HG03039 (cell line): ENCODE results near the gene THBD.

Experiments
- ATAC-seq: cut with Tn5 transposase; IDR thresholded peaks from one replicate; pipeline ENCODE4 v1.9.1; 2021; ENCODE audit warnings: mild to moderate bottlenecking, moderate library complexity; ENCODE audit not compliant: unreplicated experiment

The THBD gene

DNA sequence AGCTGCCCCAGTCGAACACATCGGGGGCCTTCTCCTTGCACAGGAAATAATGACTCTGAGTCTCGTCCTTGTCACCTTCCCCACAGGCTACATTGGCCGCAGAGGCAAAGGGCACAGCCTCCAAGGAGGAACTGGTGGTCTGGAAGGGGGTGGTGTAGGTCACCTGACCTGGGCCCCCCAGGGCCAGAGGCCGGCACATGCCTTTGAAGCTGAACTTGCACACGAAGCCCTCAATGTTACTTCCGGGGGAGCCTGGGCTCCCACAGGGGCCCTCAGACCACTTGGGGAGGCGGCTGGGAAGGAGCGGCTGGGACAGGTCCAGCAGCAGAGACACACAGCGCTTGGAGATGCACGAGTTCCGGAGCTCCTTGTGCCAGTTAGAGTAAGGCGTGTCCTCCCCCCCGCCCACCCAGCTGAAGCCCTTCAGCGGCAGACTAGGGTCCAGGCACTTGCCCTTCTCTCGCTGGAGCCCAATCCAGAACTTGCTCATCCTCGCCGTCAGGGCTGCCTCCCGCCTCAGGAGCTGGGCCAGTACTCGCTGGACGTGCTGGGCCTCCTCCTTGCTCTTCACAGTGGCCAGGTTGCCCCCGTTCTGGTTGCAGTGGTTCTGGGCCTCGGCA, 36.1 kb upstream of the THBD start:
- no peak for ATAC-seq

DNA sequence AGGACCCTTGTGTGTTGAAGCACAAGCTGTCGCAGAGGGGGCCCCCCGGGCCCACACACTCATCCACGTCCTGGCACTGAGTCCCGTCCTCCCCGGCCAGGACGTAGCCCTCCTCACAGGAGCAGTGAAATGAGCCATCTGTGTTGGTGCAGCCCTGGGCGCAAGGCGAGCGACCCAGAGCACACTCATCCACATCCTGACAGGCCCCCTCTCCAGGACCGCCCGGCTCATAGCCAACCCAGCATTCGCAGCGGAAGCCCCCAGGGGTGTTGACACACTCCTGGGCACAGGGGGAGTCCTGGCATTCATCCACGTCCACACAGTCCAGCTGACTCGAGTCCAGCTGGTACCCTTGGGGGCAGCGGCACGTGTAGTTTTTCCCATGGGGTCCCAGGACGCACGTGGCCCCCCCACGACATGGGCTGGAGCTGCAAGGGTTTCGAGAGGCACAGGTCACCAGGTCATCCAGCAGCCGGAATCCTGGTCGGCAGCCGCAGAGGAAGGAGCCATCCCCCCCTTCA, 35.4 kb upstream of the THBD start:
- ATAC-seq = no peak

DNA sequence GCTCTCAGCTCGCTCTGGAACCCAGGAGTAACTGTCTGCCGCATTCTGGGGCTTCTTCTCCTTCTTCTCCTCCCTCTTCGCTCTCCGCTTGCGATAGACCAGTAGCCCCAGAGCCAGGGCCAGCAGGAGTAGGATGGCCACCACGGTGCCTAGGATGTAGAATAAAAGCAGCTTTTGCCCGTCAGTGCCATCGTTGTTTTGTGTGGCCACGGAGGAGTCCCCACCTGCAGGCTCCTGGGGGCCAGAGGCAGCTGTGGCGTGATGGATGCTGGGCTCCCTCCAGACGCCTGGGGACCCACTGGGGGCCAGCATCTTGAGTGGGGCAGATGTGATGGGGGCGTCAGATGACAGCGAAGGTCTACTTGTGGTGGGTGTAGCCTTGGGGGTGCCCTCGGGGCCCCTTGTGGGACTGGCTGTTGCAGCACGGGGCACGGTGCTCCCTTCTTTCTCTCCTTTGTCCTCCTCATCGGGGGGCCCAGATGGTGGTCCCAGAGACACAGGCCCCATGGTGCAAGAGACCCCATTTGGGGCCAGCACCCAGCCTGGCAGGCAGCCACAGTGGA, 34.9 kb upstream of the THBD start:
- no peak for ATAC-seq

- ATAC-seq = no peak
Measured at GRCh38 chr20:23083553-23084220, 34.2 kb upstream of the THBD start.

DNA sequence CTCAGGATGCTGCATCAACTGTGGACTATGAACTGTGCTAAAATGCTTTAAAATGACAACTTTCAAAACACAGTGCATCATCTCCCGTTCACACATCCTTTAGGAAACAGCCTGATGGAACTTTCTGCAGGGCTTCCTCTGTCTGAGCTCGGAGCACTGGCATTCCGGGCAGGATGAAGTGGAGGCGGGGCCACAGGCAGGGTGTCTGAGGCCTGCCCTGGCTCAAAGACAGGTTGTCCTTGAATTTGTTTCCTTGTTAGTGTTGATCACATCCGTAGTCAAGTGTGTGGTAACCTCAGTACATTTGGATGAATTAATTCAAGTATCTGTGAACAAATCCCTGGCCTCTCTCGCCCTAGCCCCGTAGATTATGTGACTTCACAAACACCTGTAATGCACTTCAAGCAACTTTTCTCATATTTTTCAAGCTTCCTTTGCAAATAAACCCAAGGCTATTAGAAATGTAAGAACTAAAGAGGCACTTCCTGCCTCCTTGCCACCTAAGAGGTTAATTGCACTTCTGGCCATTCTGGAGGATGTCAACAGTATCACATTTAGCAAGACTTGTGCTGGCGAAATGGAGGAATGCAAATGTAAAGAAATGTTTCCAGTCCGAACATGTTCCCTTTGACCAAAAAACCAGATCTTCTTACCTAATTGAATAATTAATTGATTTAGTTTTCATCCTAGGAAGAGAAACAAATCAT, 33.5 kb upstream of the THBD start:
- ATAC-seq = no peak

- no peak for ATAC-seq
Measured at GRCh38 chr20:23081263-23081819, 31.9 kb upstream of the THBD start.

DNA sequence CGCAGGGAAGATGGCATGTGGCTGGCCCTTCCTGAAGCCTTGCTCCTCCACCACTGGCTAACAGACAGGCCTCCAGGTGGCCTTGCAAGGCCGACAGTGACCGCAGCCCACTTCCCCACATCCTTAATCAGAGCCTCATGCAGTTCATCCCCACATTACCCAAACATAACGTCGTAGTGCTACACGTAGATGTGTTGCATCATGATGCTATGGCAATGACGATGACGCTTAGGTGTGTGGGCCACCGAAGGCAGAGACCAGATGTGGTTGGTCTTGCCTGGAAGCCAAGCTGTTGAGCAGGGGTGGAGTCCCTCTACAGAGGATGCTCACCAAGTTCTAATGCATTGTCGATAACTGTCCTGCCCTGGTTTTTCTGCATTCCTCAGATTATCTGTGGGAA, 31.0 kb upstream of the THBD start:
- no peak for ATAC-seq

- no peak for ATAC-seq
Measured at GRCh38 chr20:23079926-23080325, 30.5 kb upstream of the THBD start.

GRCh38 chr20:23079016-23079351, 29.5 kb upstream of the THBD start:
- ATAC-seq = no peak

DNA sequence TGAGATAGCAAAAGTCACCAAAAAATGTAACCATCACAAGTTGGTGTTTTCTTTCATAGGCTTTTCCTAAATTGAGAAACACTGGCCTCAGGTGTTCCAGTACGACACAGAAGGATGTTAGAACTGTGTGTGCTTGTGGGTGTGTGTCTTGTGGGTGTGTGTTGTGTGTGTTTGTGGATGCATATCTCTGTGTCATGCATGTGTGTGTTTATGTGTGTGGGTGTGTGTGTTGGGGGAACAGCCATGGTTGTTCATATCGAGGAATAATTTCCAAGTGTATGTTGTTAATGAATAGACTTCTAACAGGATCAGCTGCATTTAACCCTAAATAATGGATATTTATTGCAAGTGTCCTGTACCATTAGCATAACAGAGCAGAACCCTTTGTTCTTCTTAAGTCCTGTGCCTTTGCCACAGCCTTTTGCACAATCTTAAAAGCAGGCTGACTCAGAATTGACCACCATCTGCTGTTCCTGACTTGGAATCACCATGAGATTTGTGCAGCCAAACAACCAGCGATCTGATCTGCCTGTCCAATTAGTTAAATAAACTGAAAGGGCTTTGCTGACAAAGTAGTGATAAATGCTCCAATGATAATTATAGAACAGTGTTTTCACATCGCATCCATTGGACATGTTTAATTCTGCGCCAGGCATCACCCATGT, 29.0 kb upstream of the THBD start:
- ATAC-seq = no peak

GRCh38 chr20:23077277-23077676, 27.8 kb upstream of the THBD start:
- no peak for ATAC-seq

GRCh38 chr20:23074052-23074451, 24.6 kb upstream of the THBD start:
- no peak for ATAC-seq

DNA sequence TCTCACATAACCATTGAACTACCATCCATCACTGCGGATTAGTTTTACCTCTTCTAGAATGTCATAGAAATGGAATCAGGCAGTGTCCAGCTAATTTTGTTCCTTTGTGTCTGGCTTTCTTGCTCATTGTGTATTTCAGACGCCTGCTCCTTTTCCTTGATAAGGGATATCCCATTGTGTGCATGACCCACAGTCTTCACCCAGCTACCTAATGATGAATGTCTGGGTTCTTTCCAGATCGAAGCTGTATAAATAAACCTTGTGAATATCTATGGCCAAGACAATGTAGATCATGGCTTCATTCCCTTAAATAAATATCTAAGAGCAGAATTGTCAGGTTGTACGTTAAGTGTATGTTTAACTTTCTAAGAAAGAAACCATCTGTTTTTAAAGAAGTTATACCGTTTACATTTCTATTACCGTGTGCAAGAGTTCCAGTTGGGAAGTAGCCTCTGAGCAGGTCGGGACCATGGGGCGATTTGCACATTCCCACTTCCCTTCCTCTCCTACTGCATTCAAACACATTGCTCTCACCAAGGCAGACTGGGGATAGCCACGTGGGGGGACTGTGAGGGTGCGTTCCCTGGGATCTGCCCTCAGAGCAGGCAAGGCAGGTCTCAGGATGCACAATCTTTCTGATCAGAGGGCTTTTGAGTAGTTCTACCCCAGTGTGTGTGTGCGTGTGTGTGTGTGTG, 23.6 kb upstream of the THBD start:
- no peak for ATAC-seq

DNA sequence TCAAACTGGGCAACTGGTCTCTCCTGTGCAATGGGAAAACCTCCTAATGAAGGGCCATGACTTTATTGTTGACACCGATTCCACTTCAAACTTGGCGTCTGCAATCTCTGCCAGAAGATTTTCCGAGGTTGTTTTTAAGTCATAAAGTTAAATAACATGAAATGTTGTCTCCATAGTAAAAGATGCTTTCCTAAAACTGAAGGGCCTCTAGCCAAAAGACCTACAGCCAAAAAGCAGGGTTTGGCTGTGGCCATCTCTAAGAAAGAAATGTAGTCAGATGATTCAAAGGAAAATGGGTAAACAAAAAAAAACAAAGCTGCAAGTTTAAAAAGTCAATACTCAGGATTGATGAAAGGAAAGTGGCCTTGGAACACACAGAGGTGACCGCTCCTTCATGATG, 22.5 kb upstream of the THBD start:
- ATAC-seq = no peak

- ATAC-seq = no peak
Measured at GRCh38 chr20:23071398-23071797, 21.9 kb upstream of the THBD start.

DNA sequence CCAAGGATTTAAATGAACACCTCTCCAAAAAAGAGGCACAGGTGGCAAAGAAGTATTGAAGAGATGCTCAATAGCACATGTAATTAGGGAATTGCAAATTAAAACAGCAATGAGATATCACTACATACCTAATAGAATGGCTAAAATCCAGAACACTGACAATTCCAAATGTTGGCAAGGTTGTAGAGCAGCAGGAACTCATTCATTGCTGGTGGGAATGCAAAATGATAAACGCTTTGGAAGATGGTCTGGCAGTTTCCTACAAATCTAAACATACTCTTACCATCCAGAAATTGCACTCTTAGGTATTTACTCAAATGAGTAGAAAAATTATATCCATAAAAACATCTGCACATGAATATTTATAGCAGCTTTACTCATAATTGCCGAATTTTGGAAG, 19.6 kb upstream of the THBD start:
- ATAC-seq = no peak

DNA sequence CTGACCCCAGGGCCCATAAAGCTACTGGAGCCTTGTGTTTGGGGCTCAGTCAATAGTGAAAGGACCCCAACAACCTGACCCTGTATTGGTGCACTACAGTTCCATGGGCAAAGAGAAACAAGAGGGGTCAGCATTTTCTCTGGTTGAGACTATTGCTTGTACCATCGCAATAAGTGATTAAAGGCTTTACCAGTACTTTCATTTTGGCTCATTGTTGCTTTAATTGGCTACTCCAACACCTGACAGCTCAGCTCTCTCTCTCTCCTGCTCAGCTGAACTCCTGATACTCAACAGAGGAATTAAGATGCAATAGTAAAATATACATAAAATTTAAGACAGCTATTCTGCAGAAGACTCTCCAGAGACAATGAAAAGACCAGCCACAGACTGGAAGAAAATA, 18.8 kb upstream of the THBD start:
- ATAC-seq = no peak

DNA sequence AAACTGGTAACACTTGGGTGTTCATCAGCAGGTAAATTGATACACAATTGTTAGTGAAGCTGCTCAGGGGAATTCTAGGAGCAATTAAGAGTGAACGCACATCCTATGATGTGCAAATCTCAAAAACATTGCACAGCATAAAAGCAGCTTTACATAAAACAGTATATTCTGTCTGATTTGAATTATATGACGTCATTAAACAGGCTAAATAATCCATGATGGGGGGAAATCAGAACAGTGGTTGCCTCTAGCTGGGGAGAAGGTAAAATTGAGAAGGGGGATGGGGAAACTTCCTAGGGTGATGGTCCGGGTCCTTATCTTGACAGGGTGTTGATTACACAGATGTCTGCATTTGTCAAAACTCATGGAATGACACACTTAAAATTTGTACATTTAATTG, 17.3 kb upstream of the THBD start:
- ATAC-seq = no peak

GRCh38 chr20:23065266-23066201, 16.1 kb upstream of the THBD start:
- ATAC-seq = no peak
